ENCODE results near the gene CRYGD. TPM values are rescaled to one million over a fixed set of nuclear protein-coding genes. Genes with fewer than 3 reads are reported as not detected.

CRYGD gene
- polyA plus RNA-seq, 3 donors, result not detected

GRCh38 chr2:208127090-208127489 is 2.8 kb upstream of the CRYGD start:
- Mint-ChIP-seq H3K36me3 (peaks cover 0 to 1% of the 10 kb centered on the region in 2 donors), H3K4me1 (peaks cover 19% of the 10 kb centered on the region), H3K27ac (no peak overlapping the region), H3K9me3 (peaks cover 0 to 1% (median 0%) of the 10 kb centered on the region in 7 donors), H3K4me3 (no peak overlapping the region), H3K27me3 (ENCODE audit: low read depth in 3 of 3) (peaks cover 4 to 18% (median 13%) of the 10 kb centered on the region in 3 donors)
- intact Hi-C loops (cut with micrococcal nuclease), result no loop called here
- Histone ChIP-seq H3K36me3 (replicated peaks in 1 of 2; ENCODE audit: control insufficient read depth in 1 of 2, insufficient read depth in 2 of 2, low read length in 2 of 2) (no peaks in the 10 kb centered on the region), H3K27ac (ENCODE audit: low read depth in 1 of 2, low read length in 2 of 2) (no peak overlapping the region), H3K79me2 (ENCODE audit: insufficient read depth, low read length) (no peaks in the 10 kb centered on the region), H3K9me3 (replicated peaks in 1 of 2; ENCODE audit: control insufficient read depth in 1 of 2, insufficient read depth in 1 of 2, low read length in 2 of 2) (no peaks in the 10 kb centered on the region), H4K20me1 (ENCODE audit: insufficient read depth, low read length) (no peaks in the 10 kb centered on the region), H3K4me3 (replicated peaks in 1 of 3; ENCODE audit: low read depth in 2 of 3, low read length in 3 of 3) (no peak overlapping the region), H3K4me1 (ENCODE audit: control insufficient read depth in 1 of 2, insufficient read depth in 2 of 2, low read length in 2 of 2) (peaks cover 4 to 11% of the 10 kb centered on the region in 2 donors), H2AFZ (ENCODE audit: insufficient read depth, low read depth, low read length, poor library complexity, severe bottlenecking) (no peak overlapping the region), H3K4me2 (replicated peaks; ENCODE audit: extremely low read depth, low read length, poor library complexity, severe bottlenecking) (no peak overlapping the region), H3K9ac (ENCODE audit: insufficient read depth, low read length, poor library complexity, severe bottlenecking) (no peak overlapping the region), H3K27me3 (ENCODE audit: control insufficient read depth in 2 of 2, insufficient read depth in 2 of 2, low read length in 2 of 2) (peaks cover 2 to 3% of the 10 kb centered on the region in 2 donors)
- WGBS (ENCODE audit: insufficient coverage), result no CpG with 5 or more reads among the region's 4 CpGs
- DNase-seq, result no peak
- no peak for TF ChIP-seq CTCF (IDR thresholded peaks at IDR 0.05)

- Mint-ChIP-seq H3K4me1 (peaks cover 19% of the 10 kb centered on the region), H3K36me3 (peaks cover 0 to 1% of the 10 kb centered on the region in 2 donors), H3K27ac (no peak overlapping the region), H3K4me3 (peak overlapping the region in 1 of 2 donors; percentile 91), H3K9me3 (peaks cover 0 to 2% (median 0%) of the 10 kb centered on the region in 7 donors), H3K27me3 (ENCODE audit: low read depth in 3 of 3) (peaks cover 4 to 18% (median 12%) of the 10 kb centered on the region in 3 donors)
- H3K9ac ChIP-seq (ENCODE audit: insufficient read depth, low read length, poor library complexity, severe bottlenecking), result no peak overlapping the region
- H4K20me1 ChIP-seq (ENCODE audit: insufficient read depth, low read length), result no peaks in the 10 kb centered on the region
- no peaks in the 10 kb centered on the region for H3K79me2 ChIP-seq (ENCODE audit: insufficient read depth, low read length)
- H3K27me3 ChIP-seq (ENCODE audit: control insufficient read depth in 2 of 2, insufficient read depth in 2 of 2, low read length in 2 of 2), result peaks cover 2 to 3% of the 10 kb centered on the region in 2 donors
- DNase-seq, result no peak
- intact Hi-C loops (cut with micrococcal nuclease), result no loop called here
- TF ChIP-seq CTCF (IDR thresholded peaks at IDR 0.05), result no peak
- peaks cover 4 to 11% of the 10 kb centered on the region in 2 donors for H3K4me1 ChIP-seq (ENCODE audit: control insufficient read depth in 1 of 2, insufficient read depth in 2 of 2, low read length in 2 of 2)
- H3K36me3 ChIP-seq (replicated peaks in 1 of 2; ENCODE audit: control insufficient read depth in 1 of 2, insufficient read depth in 2 of 2, low read length in 2 of 2), result no peaks in the 10 kb centered on the region
- H3K9me3 ChIP-seq (replicated peaks in 1 of 2; ENCODE audit: control insufficient read depth in 1 of 2, insufficient read depth in 1 of 2, low read length in 2 of 2), result no peaks in the 10 kb centered on the region
- no peak overlapping the region for H3K4me3 ChIP-seq (replicated peaks in 1 of 3; ENCODE audit: low read depth in 2 of 3, low read length in 3 of 3)
- 91% methylated on average over 4 of the region's 4 CpGs for WGBS (ENCODE audit: insufficient coverage)
- no peak overlapping the region for H3K4me2 ChIP-seq (replicated peaks; ENCODE audit: extremely low read depth, low read length, poor library complexity, severe bottlenecking)
- H2AFZ ChIP-seq (ENCODE audit: insufficient read depth, low read depth, low read length, poor library complexity, severe bottlenecking), result no peak overlapping the region
- H3K27ac ChIP-seq (ENCODE audit: low read depth in 1 of 2, low read length in 2 of 2), result no peak overlapping the region
Observed at GRCh38 chr2:208125251-208125650, 927 bp upstream of the CRYGD start.
